Measurements from ENCODE around the gene ASB18.
"Not testable (repeated sequence)": the region's sequence is repeated elsewhere in the genome, so short reads cannot be mapped to it uniquely, and the experiment has no call there.

ASB18 gene

GRCh38 chr2:236271851-236272250, 7.6 kb upstream of the ASB18 start:
- Histone ChIP-seq H3K4me2 (ENCODE audit: low read length) (no peak overlapping the region), H3K9me2 (ENCODE audit: low read depth, low read length) (no peaks in the 10 kb centered on the region), H3F3A (ENCODE audit: insufficient read depth, low read length) (no peaks in the 10 kb centered on the region), H3K9me3 (ENCODE audit: low read length) (no peaks in the 10 kb centered on the region), H3K9ac (ENCODE audit: low read length) (no peak overlapping the region), H2AFZ (ENCODE audit: low read length) (no peak overlapping the region), H3K27ac (ENCODE audit: low read depth, low read length, poor library complexity, severe bottlenecking) (no peak overlapping the region), H4K20me1 (ENCODE audit: insufficient read depth, low read length) (no peaks in the 10 kb centered on the region), H3K79me2 (ENCODE audit: insufficient read depth, low read length) (no peaks in the 10 kb centered on the region), H3K36me3 (ENCODE audit: insufficient read depth, low read length) (no peaks in the 10 kb centered on the region; the same call in 1 of the 2 replicates), H3K27me3 (ENCODE audit: insufficient read depth, low read length) (no peaks in the 10 kb centered on the region), H3K4me3 (ENCODE audit: low read depth, low read length, poor library complexity, severe bottlenecking) (no peak overlapping the region), H3K4me1 (ENCODE audit: insufficient read depth, low read length, severe bottlenecking) (no peaks in the 10 kb centered on the region)
- TF ChIP-seq CTCF (IDR thresholded peaks at IDR 0.05; ENCODE audit: low read length) (no peak), EZH2 (IDR thresholded peaks at IDR 0.05; ENCODE audit: borderline replicate concordance, low read length) (no peak)

- H3K9ac ChIP-seq (ENCODE audit: low read length); H3K4me1 ChIP-seq (ENCODE audit: insufficient read depth, low read length, severe bottlenecking); H3F3A ChIP-seq (ENCODE audit: insufficient read depth, low read length); H3K9me3 ChIP-seq (ENCODE audit: low read length); H4K20me1 ChIP-seq (ENCODE audit: insufficient read depth, low read length); H3K4me2 ChIP-seq (ENCODE audit: low read length); H3K27ac ChIP-seq (ENCODE audit: low read depth, low read length, poor library complexity, severe bottlenecking); H3K79me2 ChIP-seq (ENCODE audit: insufficient read depth, low read length); H3K9me2 ChIP-seq (ENCODE audit: low read depth, low read length); H3K4me3 ChIP-seq (ENCODE audit: low read depth, low read length, poor library complexity, severe bottlenecking); H3K36me3 ChIP-seq (ENCODE audit: insufficient read depth, low read length); H2AFZ ChIP-seq (ENCODE audit: low read length); H3K27me3 ChIP-seq (ENCODE audit: insufficient read depth, low read length): not testable (repeated sequence)
Observed at GRCh38 chr2:236269876-236270275, 5.7 kb upstream of the ASB18 start.

- H3K79me2 ChIP-seq (ENCODE audit: insufficient read depth, low read length) = no peaks in the 10 kb centered on the region
- no peak for TF ChIP-seq EZH2 (IDR thresholded peaks at IDR 0.05; ENCODE audit: borderline replicate concordance, low read length)
- TF ChIP-seq CTCF (IDR thresholded peaks at IDR 0.05; ENCODE audit: low read length) = no peak
Observed at GRCh38 chr2:236265675-236266074, 1.5 kb upstream of the ASB18 start.

GRCh38 chr2:236262238-236262637, 2.0 kb downstream of the ASB18 start:
- H3K4me1 ChIP-seq (ENCODE audit: insufficient read depth, low read length, severe bottlenecking) = no peaks in the 10 kb centered on the region
- TF ChIP-seq CTCF (IDR thresholded peaks at IDR 0.05; ENCODE audit: low read length) (no peak), EZH2 (IDR thresholded peaks at IDR 0.05; ENCODE audit: borderline replicate concordance, low read length) (no peak)
- H3K9ac ChIP-seq (ENCODE audit: low read length) = no peak overlapping the region
- H2AFZ ChIP-seq (ENCODE audit: low read length) = no peak overlapping the region
- H3F3A ChIP-seq (ENCODE audit: insufficient read depth, low read length) = no peaks in the 10 kb centered on the region
- no peaks in the 10 kb centered on the region for H3K9me3 ChIP-seq (ENCODE audit: low read length)
- H3K4me2 ChIP-seq (ENCODE audit: low read length) = no peak overlapping the region
- H3K9me2 ChIP-seq (ENCODE audit: low read depth, low read length) = no peaks in the 10 kb centered on the region
- no peak overlapping the region for H3K4me3 ChIP-seq (ENCODE audit: low read depth, low read length, poor library complexity, severe bottlenecking)
- H4K20me1 ChIP-seq (ENCODE audit: insufficient read depth, low read length) = no peaks in the 10 kb centered on the region
- H3K27ac ChIP-seq (ENCODE audit: low read depth, low read length, poor library complexity, severe bottlenecking) = no peak overlapping the region
- H3K27me3 ChIP-seq (ENCODE audit: insufficient read depth, low read length) = no peaks in the 10 kb centered on the region; the same call in 1 of the 2 replicates
- no peaks in the 10 kb centered on the region for H3K79me2 ChIP-seq (ENCODE audit: insufficient read depth, low read length)
- H3K36me3 ChIP-seq (ENCODE audit: insufficient read depth, low read length) = no peaks in the 10 kb centered on the region

More at GRCh38 chr2:236265675-236266074, 1.5 kb upstream of the ASB18 start:
- Histone ChIP-seq H3K4me1 (ENCODE audit: insufficient read depth, low read length, severe bottlenecking) (no peaks in the 10 kb centered on the region), H4K20me1 (ENCODE audit: insufficient read depth, low read length) (no peaks in the 10 kb centered on the region), H3K27me3 (ENCODE audit: insufficient read depth, low read length) (no peaks in the 10 kb centered on the region), H3K36me3 (ENCODE audit: insufficient read depth, low read length) (no peaks in the 10 kb centered on the region; the same call in 1 of the 2 replicates), H3K9ac (ENCODE audit: low read length) (no peak overlapping the region), H3K27ac (ENCODE audit: low read depth, low read length, poor library complexity, severe bottlenecking) (no peak overlapping the region), H2AFZ (ENCODE audit: low read length) (no peak overlapping the region), H3K4me2 (ENCODE audit: low read length) (no peak overlapping the region), H3K4me3 (ENCODE audit: low read depth, low read length, poor library complexity, severe bottlenecking) (no peak overlapping the region), H3K9me3 (ENCODE audit: low read length) (no peaks in the 10 kb centered on the region), H3F3A (ENCODE audit: insufficient read depth, low read length) (no peaks in the 10 kb centered on the region), H3K9me2 (ENCODE audit: low read depth, low read length) (no peaks in the 10 kb centered on the region)

Data from OCI-LY1 (cell line).